Natural killer cell treated with Interleukin-12 subunit alpha and Interleukin-12 subunit beta and Interleukin-15 and Interleukin-18, amount 100 ng/mL, for 72 hours (primary cell): ENCODE results near the gene RIPOR1. TPM values are rescaled to one million over a fixed set of nuclear protein-coding genes. Genes with fewer than 3 reads are reported as not detected.

Source experiments
- ATAC-seq, 2 donors: fragments of 150-1000 bp; cut with Tn5 transposase in 1 of 2; sonication (Bioruptor Pico), chemical (Tn5 transposase) in 1 of 2; 2 replicates each; pipeline ENCODE4 v1.10.0; 2021
- DNase-seq: peaks from one replicate; pipeline ENCODE4 v3.0.0; 2022; ENCODE audit warnings: low spot score
- H3K27ac Mint-ChIP-seq, 2 donors: 1 replicate in 1 of 2; 2 replicates in 1 of 2; pipeline ENCODE4 v1.8.0; 2022; ENCODE audit warnings: mixed read lengths in 2 of 2, mild to moderate bottlenecking in 1 of 2, moderate library complexity in 1 of 2
- H3K27me3 Mint-ChIP-seq, 2 donors: 1 replicate in 1 of 2; 2 replicates in 1 of 2; pipeline ENCODE4 v1.8.0; 2022; ENCODE audit warnings: mixed read lengths in 2 of 2
- H3K36me3 Mint-ChIP-seq: one replicate; pipeline ENCODE4 v1.8.0; 2022; ENCODE audit warnings: mixed read lengths
- H3K4me1 Mint-ChIP-seq, 2 donors: 1 replicate in 1 of 2; 2 replicates in 1 of 2; pipeline ENCODE4 v1.8.0; 2022; ENCODE audit warnings: low read depth in 2 of 2, mixed read lengths in 2 of 2, mild to moderate bottlenecking in 1 of 2
- H3K4me3 Mint-ChIP-seq: one replicate; pipeline ENCODE4 v1.8.0; 2022; ENCODE audit warnings: mixed read lengths
- H3K9me3 Mint-ChIP-seq: 2 replicates; pipeline ENCODE4 v1.8.0; 2022; ENCODE audit warnings: mixed read lengths
- total RNA-seq, 2 donors: library from RNA; stranded (reverse); gene quantifications; one replicate each; pipeline ENCODE4 v1.2.3, GENCODE V29; 2022

RIPOR1 gene
- total RNA-seq, 2 donors from 2014 or later = 47.7 to 48.2 TPM

DNA sequence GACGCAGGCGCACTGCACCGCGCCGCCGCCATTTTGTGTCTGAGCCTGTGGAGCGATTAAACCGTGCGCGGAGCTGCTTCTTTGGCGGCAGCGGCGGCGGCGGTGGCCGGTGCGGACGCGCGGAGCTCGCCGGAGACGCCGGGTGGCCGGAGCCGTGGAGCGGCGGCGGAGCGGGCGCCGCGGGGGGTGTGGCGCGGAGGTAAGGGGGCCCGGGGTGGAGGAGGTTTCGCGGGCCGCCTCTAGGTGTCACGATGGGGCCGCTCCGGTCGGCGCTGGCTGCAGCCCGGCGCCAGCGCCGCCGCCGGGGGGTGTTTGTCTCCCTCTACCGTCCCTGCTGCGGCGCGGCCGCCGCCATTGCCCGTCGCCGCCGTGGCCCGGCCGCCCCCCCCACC lies 33.9 kb downstream of the RIPOR1 start, which contains the start of gene CTCF:
TSS of gene CTCF (plus strand) at position 1 of the 392 bp plus-strand sequence. CDS start 48,307 bp downstream, outside the sequence.
- peak; percentile 86 for DNase-seq
- Mint-ChIP-seq H3K4me1 (peaks cover 26 to 35% of the 10 kb centered on the region in 2 donors), H3K27ac (peak within 1 kb of the TSS; percentile 86 to 93), H3K4me3 (peak within 1 kb of the TSS; percentile 92), H3K27me3 (no peaks in the 10 kb centered on the region), H3K36me3 (no peaks in the 10 kb centered on the region), H3K9me3 (no peaks in the 10 kb centered on the region)
- ATAC-seq = peak; percentile 73 to 80

- peaks cover 26 to 35% of the 10 kb centered on the region in 2 donors for H3K4me1 Mint-ChIP-seq
Observed at GRCh38 chr16:67562918-67563707, 34.5 kb downstream of the RIPOR1 start.

GRCh38 chr16:67563708-67564468 lies 35.3 kb downstream of the RIPOR1 start:
- peak overlapping the region; percentile 92 for H3K4me3 Mint-ChIP-seq
- no peaks in the 10 kb centered on the region for H3K27me3 Mint-ChIP-seq
- H3K27ac Mint-ChIP-seq = peak overlapping the region; percentile 86 to 93
- H3K36me3 Mint-ChIP-seq = no peaks in the 10 kb centered on the region
- no peaks in the 10 kb centered on the region for H3K9me3 Mint-ChIP-seq
- no peak for ATAC-seq
- DNase-seq = no peak
- peaks cover 26 to 35% of the 10 kb centered on the region in 2 donors for H3K4me1 Mint-ChIP-seq

More at GRCh38 chr16:67562918-67563707, 34.5 kb downstream of the RIPOR1 start:
- ATAC-seq (peak; percentile 0 to 4), DNase-seq (peak; percentile 78)
- H3K9me3 Mint-ChIP-seq = no peaks in the 10 kb centered on the region
- peak overlapping the region; percentile 86 to 93 for H3K27ac Mint-ChIP-seq
- no peaks in the 10 kb centered on the region for H3K27me3 Mint-ChIP-seq
- H3K36me3 Mint-ChIP-seq = no peaks in the 10 kb centered on the region
- peak overlapping the region; percentile 92 for H3K4me3 Mint-ChIP-seq

GRCh38 chr16:67565470-67566100 lies 37.0 kb downstream of the RIPOR1 start:
- no peak overlapping the region for H3K27ac Mint-ChIP-seq
- no peaks in the 10 kb centered on the region for H3K27me3 Mint-ChIP-seq
- H3K9me3 Mint-ChIP-seq = no peaks in the 10 kb centered on the region
- H3K4me3 Mint-ChIP-seq = no peak overlapping the region
- peaks cover 23 to 33% of the 10 kb centered on the region in 2 donors for H3K4me1 Mint-ChIP-seq
- DNase-seq = no peak
- ATAC-seq = no peak
- H3K36me3 Mint-ChIP-seq = no peaks in the 10 kb centered on the region

GRCh38 chr16:67571464-67571863 lies 42.8 kb downstream of the RIPOR1 start:
- peaks cover 5 to 12% of the 10 kb centered on the region in 2 donors for H3K4me1 Mint-ChIP-seq
- H3K36me3 Mint-ChIP-seq = no peaks in the 10 kb centered on the region
- no peak overlapping the region for H3K27ac Mint-ChIP-seq
- DNase-seq (no peak), ATAC-seq (no peak)
- H3K4me3 Mint-ChIP-seq = no peak overlapping the region
- no peaks in the 10 kb centered on the region for H3K9me3 Mint-ChIP-seq
- no peaks in the 10 kb centered on the region for H3K27me3 Mint-ChIP-seq

GRCh38 chr16:67571981-67572431 lies 43.4 kb downstream of the RIPOR1 start:
- DNase-seq = no peak
- Mint-ChIP-seq H3K4me3 (no peak overlapping the region), H3K9me3 (no peaks in the 10 kb centered on the region), H3K36me3 (no peaks in the 10 kb centered on the region), H3K4me1 (peaks cover 7 to 9% of the 10 kb centered on the region in 2 donors), H3K27ac (no peak overlapping the region), H3K27me3 (no peaks in the 10 kb centered on the region)
- ATAC-seq = no peak

DNA sequence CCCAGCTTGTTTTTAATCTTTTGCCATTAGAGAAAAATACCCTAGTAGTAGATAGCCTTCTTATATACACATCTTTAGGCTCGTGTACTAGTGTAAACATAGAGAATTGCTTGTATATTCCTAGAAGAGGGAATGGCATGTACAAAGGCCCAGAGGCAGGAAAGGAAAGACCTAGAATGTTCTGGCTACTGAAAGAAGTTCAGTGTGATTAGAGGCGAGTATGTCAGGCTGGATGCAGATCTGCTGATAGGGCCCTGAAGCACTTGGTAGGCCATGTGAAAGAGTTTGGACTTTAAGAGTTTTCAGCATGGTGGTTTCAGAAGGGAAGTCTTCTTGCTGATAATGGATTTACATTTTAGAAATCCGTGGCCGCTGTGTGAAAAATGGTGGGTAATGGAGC lies 51.1 kb downstream of the RIPOR1 start:
- H3K4me1 Mint-ChIP-seq = peaks cover 11 to 19% of the 10 kb centered on the region in 2 donors
- no peaks in the 10 kb centered on the region for H3K27me3 Mint-ChIP-seq
- no peaks in the 10 kb centered on the region for H3K36me3 Mint-ChIP-seq
- no peak overlapping the region for H3K4me3 Mint-ChIP-seq
- ATAC-seq = no peak
- no peaks in the 10 kb centered on the region for H3K9me3 Mint-ChIP-seq
- DNase-seq = no peak
- H3K27ac Mint-ChIP-seq = peak overlapping the region; percentile 5 to 42

DNA sequence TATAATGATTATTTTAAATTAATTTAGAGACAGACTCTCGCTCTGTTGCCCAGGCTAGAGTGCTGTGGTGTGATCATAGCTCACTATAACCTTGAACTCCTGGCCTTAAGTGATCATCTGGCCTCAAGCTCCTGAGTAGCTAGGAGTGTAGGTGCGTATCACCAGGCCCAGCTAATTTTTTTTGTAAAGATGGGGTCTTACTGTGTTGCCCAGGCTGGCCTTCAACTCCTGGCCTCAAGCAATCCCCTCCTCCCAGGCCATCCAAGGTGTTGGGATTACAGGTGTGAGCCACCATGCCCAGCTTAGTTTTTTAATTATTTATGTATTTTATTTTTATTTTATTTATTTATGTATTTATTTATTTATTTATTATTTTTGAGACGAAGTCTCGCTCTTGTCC lies 51.6 kb downstream of the RIPOR1 start:
- no peaks in the 10 kb centered on the region for H3K36me3 Mint-ChIP-seq
- no peak overlapping the region for H3K4me3 Mint-ChIP-seq
- H3K27me3 Mint-ChIP-seq = no peaks in the 10 kb centered on the region
- no peak overlapping the region for H3K27ac Mint-ChIP-seq
- no peaks in the 10 kb centered on the region for H3K9me3 Mint-ChIP-seq
- DNase-seq = no peak
- ATAC-seq = no peak
- H3K4me1 Mint-ChIP-seq = peaks cover 13 to 19% of the 10 kb centered on the region in 2 donors

DNA sequence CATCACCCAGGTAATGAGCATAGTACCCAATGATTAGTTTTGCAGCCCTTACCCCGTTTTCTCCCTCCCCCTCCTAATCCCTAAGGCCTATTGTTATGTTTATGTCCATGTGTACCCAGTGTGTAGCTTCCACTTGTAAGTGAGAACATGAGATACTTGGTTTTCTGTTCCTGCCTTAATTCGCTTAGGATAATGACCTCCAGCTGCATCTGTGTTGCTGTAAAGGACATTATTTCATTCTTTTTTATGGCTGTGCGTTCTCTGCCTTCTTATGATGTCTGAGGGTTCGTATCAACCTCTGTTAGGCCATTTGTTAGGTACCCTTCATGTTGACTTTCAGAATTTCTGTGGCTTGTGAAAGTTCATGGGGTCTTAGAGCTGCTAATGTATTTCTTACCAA lies 64.7 kb downstream of the RIPOR1 start:
- DNase-seq (no peak), ATAC-seq (no peak)
- no peak overlapping the region for H3K4me3 Mint-ChIP-seq
- no peaks in the 10 kb centered on the region for H3K27me3 Mint-ChIP-seq
- peaks cover 34% of the 10 kb centered on the region in 2 donors for H3K4me1 Mint-ChIP-seq
- H3K36me3 Mint-ChIP-seq = no peaks in the 10 kb centered on the region
- H3K27ac Mint-ChIP-seq = peak overlapping the region; percentile 16 to 31
- H3K9me3 Mint-ChIP-seq = no peaks in the 10 kb centered on the region

DNA sequence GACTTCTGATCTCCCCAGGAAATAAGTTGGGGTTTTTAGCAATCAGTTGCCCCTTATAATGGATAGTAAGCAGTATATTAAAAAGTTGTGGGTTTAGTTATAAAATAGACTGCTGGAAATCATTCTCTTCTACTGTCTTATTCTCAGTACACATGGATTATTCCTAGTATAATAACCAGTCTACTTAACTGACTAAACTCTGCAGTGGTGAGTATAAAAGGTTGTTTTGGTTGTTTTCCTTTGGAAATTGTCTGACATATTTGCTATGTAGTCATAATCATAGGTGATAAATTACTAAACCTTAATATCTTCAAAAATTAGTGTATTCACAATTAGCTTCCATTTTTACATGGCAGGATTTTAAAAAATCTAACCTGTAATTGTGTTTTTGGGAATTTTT lies 65.1 kb downstream of the RIPOR1 start:
- Mint-ChIP-seq H3K4me3 (no peak overlapping the region), H3K27ac (peak overlapping the region; percentile 31 to 58), H3K36me3 (no peaks in the 10 kb centered on the region), H3K9me3 (no peaks in the 10 kb centered on the region), H3K27me3 (no peaks in the 10 kb centered on the region), H3K4me1 (peaks cover 34 to 35% of the 10 kb centered on the region in 2 donors)
- ATAC-seq = no peak
- DNase-seq = no peak

DNA sequence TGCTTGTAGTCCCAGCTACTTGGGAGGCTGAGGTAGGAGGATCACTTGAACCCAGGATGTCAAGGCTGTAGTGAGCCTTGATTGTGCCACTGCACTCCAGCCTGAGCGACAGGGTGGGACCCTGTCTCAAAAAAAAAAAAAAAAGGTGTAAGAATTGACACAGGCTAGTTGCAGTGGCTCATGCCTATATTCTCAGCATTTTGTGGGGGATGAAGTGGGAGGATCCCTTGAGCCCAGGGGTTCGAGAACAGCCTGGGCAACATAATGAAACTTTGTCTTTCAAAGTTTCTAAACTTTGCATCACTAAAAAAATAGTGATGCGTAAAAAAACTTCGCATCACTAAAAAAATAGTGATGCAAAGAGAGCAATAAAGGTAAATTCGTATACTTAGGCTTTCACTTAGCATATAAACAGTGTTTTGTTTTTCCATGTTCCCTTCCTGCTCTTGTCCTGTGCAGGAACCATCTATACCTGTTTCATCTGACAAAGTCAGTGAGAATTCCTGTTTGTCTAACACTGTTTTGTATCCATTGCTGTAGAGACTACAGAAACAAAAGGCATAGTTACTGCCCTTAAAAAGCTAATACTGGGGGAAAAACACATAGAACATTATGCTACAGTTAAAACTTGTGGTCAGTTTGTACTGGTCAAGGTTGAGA lies 65.8 kb downstream of the RIPOR1 start:
- H3K36me3 Mint-ChIP-seq = no peaks in the 10 kb centered on the region
- peaks cover 34 to 36% of the 10 kb centered on the region in 2 donors for H3K4me1 Mint-ChIP-seq
- no peak overlapping the region for H3K4me3 Mint-ChIP-seq
- peak overlapping the region; percentile 39 to 58 for H3K27ac Mint-ChIP-seq
- no peak for DNase-seq
- ATAC-seq = no peak
- H3K27me3 Mint-ChIP-seq = no peaks in the 10 kb centered on the region
- no peaks in the 10 kb centered on the region for H3K9me3 Mint-ChIP-seq

DNA sequence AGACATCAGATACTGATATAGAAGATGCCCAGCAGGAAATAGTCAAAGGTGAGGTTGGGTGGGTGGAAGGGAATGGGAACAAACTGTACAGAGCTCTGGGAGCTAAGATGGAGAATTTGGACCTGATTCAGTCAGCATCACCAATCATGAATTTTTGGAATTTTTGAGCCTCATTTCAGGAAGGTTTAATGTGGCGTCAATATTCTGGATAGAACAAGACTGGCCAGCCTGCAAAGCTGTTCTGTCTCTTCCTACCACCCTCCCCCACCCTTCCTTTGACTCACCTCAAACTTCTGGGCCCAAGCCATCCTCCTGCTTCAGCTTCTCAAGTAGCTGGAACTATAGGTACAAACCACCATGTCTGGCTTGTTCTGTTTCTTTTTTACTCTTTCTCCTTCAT lies 66.3 kb downstream of the RIPOR1 start:
- ATAC-seq (peak in 1 of 2 donors; percentile 38), DNase-seq (no peak)
- Mint-ChIP-seq H3K27me3 (no peaks in the 10 kb centered on the region), H3K4me1 (peaks cover 37 to 39% of the 10 kb centered on the region in 2 donors), H3K9me3 (no peaks in the 10 kb centered on the region), H3K4me3 (no peak overlapping the region), H3K36me3 (no peaks in the 10 kb centered on the region), H3K27ac (peak overlapping the region; percentile 39 to 58)
